CD14-positive monocyte (primary cell): Measurements from ENCODE around the gene RPS21. TPM values are rescaled to one million over a fixed set of nuclear protein-coding genes. Genes with fewer than 3 reads are reported as not detected.
A peak's percentile ranks its signal among the peaks of the same experiment; 100 is the strongest.

Experiments
- DNase-seq, 3 donors: peaks; one replicate each; pipeline ENCODE4 v3.0.0-alpha.2; 2011 to 2022
- H2AFZ ChIP-seq: 2 replicates; pipeline ENCODE4 v1.6.0; 2012; ENCODE audit warnings: mild to moderate bottlenecking, low read depth, low read length, inconsistent platforms; ENCODE audit not compliant: insufficient read depth, poor library complexity, severe bottlenecking
- H3K27ac ChIP-seq, 2 donors: 1 replicate in 1 of 2; 2 replicates in 1 of 2; pipeline ENCODE4 v1.5.1; 2012 to 2013; ENCODE audit warnings: low read length in 2 of 2, control low read depth in 1 of 2, inconsistent platforms in 1 of 2, low read depth in 1 of 2, mild to moderate bottlenecking in 1 of 2
- H3K27me3 ChIP-seq, 2 donors: one replicate each; pipeline versions ENCODE4 v1.6.0 to v1.6.1; 2011 to 2013; ENCODE audit warnings: low read length in 2 of 2; ENCODE audit not compliant: control insufficient read depth in 2 of 2, insufficient read depth in 2 of 2
- H3K36me3 ChIP-seq, 2 donors: replicated peaks in 1 of 2; 1 replicate in 1 of 2; 2 replicates in 1 of 2; pipeline versions ENCODE4 v1.5.1 to v1.6.1; 2012 to 2013; ENCODE audit warnings: low read length in 2 of 2, control low read depth in 1 of 2, inconsistent platforms in 1 of 2, mild to moderate bottlenecking in 1 of 2; ENCODE audit not compliant: insufficient read depth in 2 of 2, control insufficient read depth in 1 of 2
- H3K4me1 ChIP-seq, 2 donors: 1 replicate in 1 of 2; 2 replicates in 1 of 2; pipeline versions ENCODE4 v1.5.1 to v1.6.1; 2012 to 2013; ENCODE audit warnings: low read length in 2 of 2, control low read depth in 1 of 2, inconsistent platforms in 1 of 2, mild to moderate bottlenecking in 1 of 2, moderate library complexity in 1 of 2; ENCODE audit not compliant: insufficient read depth in 2 of 2, control insufficient read depth in 1 of 2
- H3K4me2 ChIP-seq: replicated peaks from 2 replicates; pipeline ENCODE3; 2012; ENCODE audit warnings: low read length, moderate library complexity, mild to moderate bottlenecking; ENCODE audit not compliant: poor library complexity, severe bottlenecking; ENCODE audit errors: extremely low read depth
- H3K4me3 ChIP-seq, 3 experiments: fragments of 200-600 bp in 1 of 3; sonication (generic) in 1 of 3; replicated peaks in 1 of 3; 1 replicate in 2 of 3; 2 replicates in 1 of 3; pipeline ENCODE4 v1.5.1; 2011 to 2013; ENCODE audit warnings: low read length in 3 of 3, mild to moderate bottlenecking in 3 of 3, control low read depth in 2 of 3, low read depth in 2 of 3, inconsistent platforms in 1 of 3, moderate library complexity in 1 of 3
- H3K79me2 ChIP-seq: 2 replicates; pipeline ENCODE4 v1.6.0; 2012; ENCODE audit warnings: mild to moderate bottlenecking, control low read depth, inconsistent platforms, low read length, moderate library complexity; ENCODE audit not compliant: insufficient read depth
- H3K9ac ChIP-seq: 2 replicates; pipeline ENCODE4 v1.6.0; 2017; ENCODE audit warnings: low read length, mild to moderate bottlenecking; ENCODE audit not compliant: insufficient read depth, poor library complexity, severe bottlenecking
- H3K9me3 ChIP-seq, 2 donors: replicated peaks in 1 of 2; 1 replicate in 1 of 2; 2 replicates in 1 of 2; pipeline versions ENCODE4 v1.5.1 to v1.6.1; 2012 to 2013; ENCODE audit warnings: low read length in 2 of 2, control low read depth in 1 of 2; ENCODE audit not compliant: control insufficient read depth in 1 of 2, insufficient read depth in 1 of 2
- H4K20me1 ChIP-seq: 2 replicates; pipeline ENCODE4 v1.6.0; 2012; ENCODE audit warnings: mild to moderate bottlenecking, low read length, control low read depth, moderate library complexity; ENCODE audit not compliant: insufficient read depth
- H3K27ac Mint-ChIP-seq, 7 donors: one replicate each; pipeline ENCODE4 v1.8.0; 2020; ENCODE audit warnings: mild to moderate bottlenecking in 7 of 7, mixed read lengths in 7 of 7, moderate library complexity in 6 of 7, inconsistent platforms in 2 of 7
- H3K27me3 Mint-ChIP-seq, 3 donors: one replicate each; pipeline ENCODE4 v1.8.0; 2021 to 2022; ENCODE audit warnings: low read depth in 3 of 3, mild to moderate bottlenecking in 3 of 3, mixed read lengths in 3 of 3, moderate library complexity in 3 of 3, inconsistent platforms in 1 of 3
- H3K36me3 Mint-ChIP-seq, 2 donors: one replicate each; pipeline ENCODE4 v1.8.0; 2020; ENCODE audit warnings: mixed read lengths in 2 of 2, inconsistent platforms in 1 of 2, mild to moderate bottlenecking in 1 of 2
- H3K4me1 Mint-ChIP-seq: one replicate; pipeline ENCODE4 v1.8.0; 2020; ENCODE audit warnings: mild to moderate bottlenecking, mixed read lengths
- H3K4me3 Mint-ChIP-seq, 2 donors: one replicate each; pipeline ENCODE4 v1.8.0; 2020; ENCODE audit warnings: mild to moderate bottlenecking in 2 of 2, mixed read lengths in 2 of 2, moderate library complexity in 1 of 2
- H3K9me3 Mint-ChIP-seq, 7 donors: one replicate each; pipeline ENCODE4 v1.8.0; 2020 to 2022; ENCODE audit warnings: mixed read lengths in 7 of 7, mild to moderate bottlenecking in 6 of 7, moderate library complexity in 6 of 7, inconsistent platforms in 2 of 7
- WGBS: methylation state at CpG from one replicate; pipeline ENCODE4 v1.1.5; 2013; ENCODE audit warnings: missing lambda C conversion rate; ENCODE audit not compliant: insufficient coverage; 5-methylcytosine and 5-hydroxymethylcytosine counted together
- intact Hi-C, 2 donors: fragments of 100-400 bp; cut with micrococcal nuclease; formaldehyde crosslinking; loops; one replicate each; pipeline versions ENCODE4 v1.15.0 to v1.15.1; 2023
- polyA plus RNA-seq, 3 donors: library from polyadenylated mRNA; depleted of rRNA in 1 of 3; unstranded in 2 of 3; stranded (reverse) in 1 of 3; fragments of 300-500 nt in 2 of 3; fragments of >200 nt in 1 of 3; fragmentation: Illumina TruSeq in 2 of 3; gene quantifications; 1 replicate in 2 of 3; 2 replicates in 1 of 3; pipeline ENCODE4 v1.2.3, GENCODE V29; 2012 to 2021
- TF ChIP-seq, protein P1 (sequence below): fragments of 200-600 bp; IDR thresholded peaks from one replicate; pipeline ENCODE4 v1.8.0; 2022; ENCODE audit warnings: antibody characterized with exemption, mild to moderate bottlenecking

The RPS21 gene
- polyA plus RNA-seq, 3 donors, result 799 to 6,263 (median 968) TPM

DNA sequence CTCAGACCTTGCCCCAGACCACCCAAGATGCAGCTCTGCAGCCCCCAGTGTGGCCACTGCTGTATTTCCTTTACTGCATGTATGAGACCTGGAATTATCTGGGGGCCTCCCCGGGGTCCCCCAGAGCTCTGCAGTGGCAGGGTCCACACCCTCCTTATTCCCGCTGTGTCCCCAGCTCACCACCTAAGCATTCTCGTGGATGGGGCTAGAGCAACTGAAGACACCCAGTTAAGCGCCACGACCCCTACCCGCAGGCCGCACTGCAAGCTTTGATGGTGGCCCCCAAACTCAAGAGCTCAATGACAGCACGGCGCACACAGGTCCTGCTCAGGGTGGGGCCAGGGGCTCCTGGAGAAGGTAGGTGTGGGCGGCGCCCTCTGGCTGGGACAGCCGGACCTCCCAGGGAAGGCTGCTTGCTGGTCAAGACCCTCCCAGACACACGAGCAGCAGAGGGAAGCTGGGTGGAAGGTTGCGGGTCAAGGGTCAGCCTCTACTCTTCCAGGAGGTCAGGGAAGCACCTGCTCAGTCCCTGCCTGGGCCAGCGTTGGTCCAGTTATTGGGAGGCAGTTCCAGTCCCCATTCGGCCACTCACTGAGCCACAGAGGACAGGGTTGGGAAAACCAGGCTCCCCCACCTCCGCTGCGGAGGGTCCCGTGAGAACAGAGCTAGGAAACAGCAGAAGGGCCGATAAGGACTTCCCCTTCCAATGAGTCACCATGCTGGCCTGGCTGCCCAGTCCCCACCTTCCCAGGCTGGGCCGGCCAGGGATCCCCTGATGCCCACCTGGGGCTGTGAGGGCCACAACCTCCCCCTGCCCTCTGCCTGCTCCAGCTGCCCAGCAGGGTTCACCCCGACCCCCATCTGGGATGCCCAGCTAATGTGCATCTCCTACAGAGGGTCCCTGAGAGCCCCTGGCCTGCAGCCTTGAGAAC, 22.7 kb upstream of the RPS21 start:
- Mint-ChIP-seq H3K9me3 (peaks cover 0 to 10% (median 0%) of the 10 kb centered on the region in 7 donors), H3K4me1 (peaks cover 9% of the 10 kb centered on the region), H3K4me3 (peak overlapping the region in 1 of 2 donors; percentile 64), H3K27me3 (peaks cover 33 to 52% (median 43%) of the 10 kb centered on the region in 3 donors), H3K27ac (no peak overlapping the region), H3K36me3 (no peaks in the 10 kb centered on the region)
- Histone ChIP-seq H2AFZ (no peak overlapping the region), H3K9ac (no peak overlapping the region), H3K9me3 (peaks cover 0 to 3% of the 10 kb centered on the region in 2 donors), H3K4me3 (no peak overlapping the region), H3K27me3 (peaks cover 25 to 40% of the 10 kb centered on the region in 2 donors), H4K20me1 (no peaks in the 10 kb centered on the region), H3K4me2 (no peak overlapping the region), H3K4me1 (peaks cover 11 to 22% of the 10 kb centered on the region in 2 donors), H3K36me3 (no peaks in the 10 kb centered on the region), H3K27ac (no peak overlapping the region), H3K79me2 (no peaks in the 10 kb centered on the region)
- intact Hi-C loops, result no loop called here
- peak in 1 of 3 donors; percentile 20 for DNase-seq
- WGBS, result 77% methylated on average over 15 of the region's 22 CpGs
- TF ChIP-seq, protein P1, sequence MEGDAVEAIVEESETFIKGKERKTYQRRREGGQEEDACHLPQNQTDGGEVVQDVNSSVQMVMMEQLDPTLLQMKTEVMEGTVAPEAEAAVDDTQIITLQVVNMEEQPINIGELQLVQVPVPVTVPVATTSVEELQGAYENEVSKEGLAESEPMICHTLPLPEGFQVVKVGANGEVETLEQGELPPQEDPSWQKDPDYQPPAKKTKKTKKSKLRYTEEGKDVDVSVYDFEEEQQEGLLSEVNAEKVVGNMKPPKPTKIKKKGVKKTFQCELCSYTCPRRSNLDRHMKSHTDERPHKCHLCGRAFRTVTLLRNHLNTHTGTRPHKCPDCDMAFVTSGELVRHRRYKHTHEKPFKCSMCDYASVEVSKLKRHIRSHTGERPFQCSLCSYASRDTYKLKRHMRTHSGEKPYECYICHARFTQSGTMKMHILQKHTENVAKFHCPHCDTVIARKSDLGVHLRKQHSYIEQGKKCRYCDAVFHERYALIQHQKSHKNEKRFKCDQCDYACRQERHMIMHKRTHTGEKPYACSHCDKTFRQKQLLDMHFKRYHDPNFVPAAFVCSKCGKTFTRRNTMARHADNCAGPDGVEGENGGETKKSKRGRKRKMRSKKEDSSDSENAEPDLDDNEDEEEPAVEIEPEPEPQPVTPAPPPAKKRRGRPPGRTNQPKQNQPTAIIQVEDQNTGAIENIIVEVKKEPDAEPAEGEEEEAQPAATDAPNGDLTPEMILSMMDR, result no peak

DNA sequence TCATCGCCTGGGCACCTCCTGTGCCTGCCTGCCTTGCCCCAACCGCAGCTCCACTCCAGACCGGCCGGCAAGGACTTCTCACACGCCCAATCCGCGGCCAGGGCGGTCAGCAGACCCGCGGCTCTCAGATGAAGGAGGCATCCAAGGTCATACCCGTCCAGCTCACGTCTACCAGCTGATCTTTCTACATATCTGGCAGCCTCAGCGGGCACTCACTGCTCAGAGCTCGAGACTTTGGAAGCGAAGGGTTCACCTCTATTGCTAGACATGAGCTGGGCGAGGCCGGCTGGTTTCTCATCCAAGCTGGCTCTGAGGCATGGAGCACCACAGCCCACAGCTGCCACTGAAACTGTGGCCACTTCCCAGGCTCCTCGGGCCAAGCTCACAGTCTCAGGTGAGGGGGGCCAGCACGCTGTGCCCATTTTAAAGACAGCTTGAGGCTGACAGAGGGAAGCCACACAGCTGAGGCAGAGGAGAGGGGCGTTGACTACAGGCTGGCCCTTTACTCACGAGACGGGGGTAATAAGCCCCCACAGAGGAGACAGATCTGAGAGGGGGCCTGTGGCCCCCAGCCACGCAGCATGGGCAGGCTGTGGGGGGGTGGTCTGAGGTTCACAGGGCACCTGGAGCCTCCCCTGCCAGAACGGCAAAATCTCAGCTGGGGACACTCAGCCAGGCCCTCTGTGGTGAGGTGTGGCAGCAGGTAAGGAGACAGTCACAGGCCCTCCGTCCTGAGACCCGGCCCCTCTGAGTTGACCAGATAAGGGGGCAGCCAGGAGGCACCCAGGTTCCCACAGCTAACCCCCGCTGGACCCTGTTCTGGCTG, 21.8 kb upstream of the RPS21 start:
- H3K4me1 Mint-ChIP-seq, result peaks cover 11% of the 10 kb centered on the region
- H3K9me3 Mint-ChIP-seq, result peaks cover 0 to 10% (median 0%) of the 10 kb centered on the region in 7 donors
- Histone ChIP-seq H3K36me3 (no peaks in the 10 kb centered on the region), H3K9me3 (peaks cover 0 to 3% of the 10 kb centered on the region in 2 donors), H2AFZ (no peak overlapping the region), H3K4me1 (peaks cover 11 to 22% of the 10 kb centered on the region in 2 donors), H3K79me2 (no peaks in the 10 kb centered on the region), H3K27ac (no peak overlapping the region), H3K27me3 (peaks cover 25 to 50% of the 10 kb centered on the region in 2 donors), H3K4me2 (no peak overlapping the region), H3K9ac (no peak overlapping the region), H4K20me1 (no peaks in the 10 kb centered on the region), H3K4me3 (no peak overlapping the region)
- H3K36me3 Mint-ChIP-seq, result no peaks in the 10 kb centered on the region
- WGBS, result 89% methylated on average over 26 of the region's 27 CpGs
- TF ChIP-seq, protein P1, result no peak
- H3K27ac Mint-ChIP-seq, result no peak overlapping the region
- intact Hi-C loops, result no loop called here
- peak overlapping the region; percentile 31 to 64 for H3K4me3 Mint-ChIP-seq
- DNase-seq, result no peak
- H3K27me3 Mint-ChIP-seq, result peaks cover 37 to 60% (median 52%) of the 10 kb centered on the region in 3 donors
